GM23338 (cell line): ENCODE results near the gene SLC2A4RG.

ENCODE experiments used
- CTCF ChIP-seq, 2 experiments: fragments of 200-600 bp in 1 of 2; sonication (generic) in 1 of 2; conservative IDR thresholded peaks; 2 replicates each; pipeline versions ENCODE4 v1.5.1 to v1.6.1; 2016 to 2017; ENCODE audit warnings: antibody characterized with exemption in 2 of 2, low read depth in 2 of 2, mild to moderate bottlenecking in 2 of 2, moderate library complexity in 1 of 2
- EZH2 ChIP-seq: fragments of 200-600 bp; sonication (generic); IDR thresholded peaks from one replicate; pipeline ENCODE4 v1.8.0; 2017; ENCODE audit warnings: antibody characterized with exemption, mild to moderate bottlenecking, low read depth; ENCODE audit not compliant: unreplicated experiment

GRCh38 chr20:63782521-63782971 lies 43.0 kb downstream of the SLC2A4RG start:
- TF ChIP-seq CTCF (conservative IDR thresholded peaks at IDR 0.05; ENCODE audit: low read depth in 2 of 2): no peak
- TF ChIP-seq EZH2: no peak
